Measurements from ENCODE around the gene CCDC24. TPM values are rescaled to one million over a fixed set of nuclear protein-coding genes. Genes with fewer than 3 reads are reported as not detected.
A peak's percentile ranks its signal among the peaks of the same experiment; 100 is the strongest.

Gene CCDC24
- total RNA-seq, 4 donors from 2014 or later, result 3.1 to 10.6 (median 7.0) TPM; not detected in 1

DNA sequence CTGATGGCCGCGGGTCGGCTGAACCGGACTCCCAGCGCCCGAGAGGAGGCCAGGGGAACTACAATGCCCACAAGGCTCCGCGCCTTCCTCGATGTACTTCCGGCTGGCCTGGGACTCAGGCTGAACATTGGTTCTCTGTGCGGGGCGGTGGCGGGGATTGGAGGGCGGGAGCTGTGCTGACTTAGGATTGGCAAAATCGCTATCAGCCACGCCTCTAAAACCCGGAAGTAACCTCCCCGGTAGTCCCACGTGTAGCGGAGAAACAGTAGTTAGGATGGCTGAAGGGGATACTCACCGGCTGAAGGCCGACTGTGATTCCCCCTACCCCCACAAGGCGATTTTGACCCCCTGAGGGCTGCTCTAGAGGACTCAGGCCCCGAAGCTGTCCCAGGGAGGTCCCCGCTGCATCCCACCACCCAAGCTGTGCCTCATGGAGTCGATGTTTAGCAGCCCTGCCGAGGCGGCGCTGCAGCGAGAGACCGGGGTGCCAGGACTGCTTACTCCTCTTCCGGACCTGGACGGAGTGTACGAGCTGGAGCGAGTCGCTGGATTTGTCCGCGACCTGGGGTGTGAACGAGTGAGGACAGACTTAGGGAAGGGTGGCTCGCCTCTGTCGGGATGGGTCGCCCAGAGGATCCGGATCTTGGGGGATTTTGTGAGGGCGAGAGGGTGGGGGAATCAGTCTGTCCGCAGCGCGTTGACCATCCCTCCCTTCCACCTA, 21.5 kb upstream of the CCDC24 start, which contains the start of gene DPH2:
TSS of gene DPH2 (plus strand) at position 265 of the 721 bp plus-strand sequence. CDS start at position 431, 166 bp downstream.
- Histone ChIP-seq H3K27me3 (no peaks in the 10 kb centered on the region), H3K4me1 (peaks cover 0 to 7% of the 10 kb centered on the region in 2 donors), H3K36me3 (no peaks in the 10 kb centered on the region), H3K27ac (peak within 1 kb of the TSS in 1 of 2 donors; percentile 11), H3K4me3 (peak within 1 kb of the TSS; percentile 71 to 88), H3K9me3 (no peaks in the 10 kb centered on the region)
- peak; percentile 96 to 97 for DNase-seq
- intact Hi-C loops (cut with DNase I; ENCODE audit: low total_unique reads), result no loop called here
- TF ChIP-seq POLR2A (IDR thresholded peaks at IDR 0.05), result peak in 1 of 2 donors; percentile 19
- TF ChIP-seq, protein P1, sequence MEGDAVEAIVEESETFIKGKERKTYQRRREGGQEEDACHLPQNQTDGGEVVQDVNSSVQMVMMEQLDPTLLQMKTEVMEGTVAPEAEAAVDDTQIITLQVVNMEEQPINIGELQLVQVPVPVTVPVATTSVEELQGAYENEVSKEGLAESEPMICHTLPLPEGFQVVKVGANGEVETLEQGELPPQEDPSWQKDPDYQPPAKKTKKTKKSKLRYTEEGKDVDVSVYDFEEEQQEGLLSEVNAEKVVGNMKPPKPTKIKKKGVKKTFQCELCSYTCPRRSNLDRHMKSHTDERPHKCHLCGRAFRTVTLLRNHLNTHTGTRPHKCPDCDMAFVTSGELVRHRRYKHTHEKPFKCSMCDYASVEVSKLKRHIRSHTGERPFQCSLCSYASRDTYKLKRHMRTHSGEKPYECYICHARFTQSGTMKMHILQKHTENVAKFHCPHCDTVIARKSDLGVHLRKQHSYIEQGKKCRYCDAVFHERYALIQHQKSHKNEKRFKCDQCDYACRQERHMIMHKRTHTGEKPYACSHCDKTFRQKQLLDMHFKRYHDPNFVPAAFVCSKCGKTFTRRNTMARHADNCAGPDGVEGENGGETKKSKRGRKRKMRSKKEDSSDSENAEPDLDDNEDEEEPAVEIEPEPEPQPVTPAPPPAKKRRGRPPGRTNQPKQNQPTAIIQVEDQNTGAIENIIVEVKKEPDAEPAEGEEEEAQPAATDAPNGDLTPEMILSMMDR (IDR thresholded peaks at IDR 0.05), result peak in 3 of 4 experiments; percentile 14 to 31 (median 19)

DNA sequence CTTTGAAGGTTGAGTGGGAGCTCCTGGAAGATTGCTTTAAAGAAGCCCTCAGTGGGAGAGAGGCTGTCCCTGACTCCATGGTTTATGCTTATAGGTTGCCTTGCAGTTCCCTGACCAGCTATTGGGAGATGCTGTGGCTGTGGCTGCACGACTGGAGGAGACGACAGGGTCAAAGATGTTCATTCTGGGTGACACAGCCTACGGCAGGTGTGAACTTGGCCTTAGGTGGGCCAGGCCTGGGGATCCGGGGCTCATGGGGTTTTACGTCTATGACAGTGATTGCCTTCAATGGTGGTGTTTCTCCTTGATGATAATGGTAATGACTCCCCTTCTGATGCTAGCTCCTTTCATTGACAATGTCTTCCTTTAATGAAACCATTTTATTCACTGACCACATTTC, 20.9 kb upstream of the CCDC24 start:
- Histone ChIP-seq H3K27ac (no peak overlapping the region), H3K36me3 (no peaks in the 10 kb centered on the region), H3K27me3 (no peaks in the 10 kb centered on the region), H3K4me1 (peaks cover 0 to 7% of the 10 kb centered on the region in 2 donors), H3K9me3 (no peaks in the 10 kb centered on the region), H3K4me3 (peak overlapping the region; percentile 71 to 88)
- intact Hi-C loops (cut with DNase I; ENCODE audit: low total_unique reads), result no loop called here
- TF ChIP-seq, protein P1 (IDR thresholded peaks at IDR 0.05), result no peak
- TF ChIP-seq POLR2A (IDR thresholded peaks at IDR 0.05), result no peak
- DNase-seq, result no peak

DNA sequence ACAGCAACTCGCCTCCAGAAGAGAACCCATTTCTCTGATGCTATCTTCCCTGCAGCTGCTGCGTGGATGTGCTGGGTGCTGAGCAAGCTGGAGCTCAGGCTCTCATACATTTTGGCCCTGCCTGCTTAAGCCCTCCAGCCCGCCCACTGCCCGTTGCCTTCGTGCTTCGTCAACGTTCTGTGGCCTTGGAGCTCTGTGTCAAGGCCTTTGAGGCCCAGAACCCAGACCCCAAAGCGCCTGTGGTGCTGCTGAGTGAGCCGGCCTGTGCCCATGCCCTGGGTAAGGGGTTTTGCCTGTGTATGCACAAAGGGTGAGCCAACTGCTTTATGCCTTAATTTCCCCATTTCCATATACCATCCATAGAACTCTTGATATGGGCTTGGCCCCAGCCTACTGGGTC, 20.5 kb upstream of the CCDC24 start:
- H3K4me3 ChIP-seq, result no peak overlapping the region
- H3K27me3 ChIP-seq, result no peaks in the 10 kb centered on the region
- H3K36me3 ChIP-seq, result no peaks in the 10 kb centered on the region
- H3K4me1 ChIP-seq, result peaks cover under 1 to 9% of the 10 kb centered on the region in 2 donors
- H3K27ac ChIP-seq, result no peak overlapping the region
- intact Hi-C loops (cut with DNase I; ENCODE audit: low total_unique reads), result no loop called here
- no peak for DNase-seq
- TF ChIP-seq POLR2A (IDR thresholded peaks at IDR 0.05), result no peak
- TF ChIP-seq, protein P1 (IDR thresholded peaks at IDR 0.05), result no peak
- no peaks in the 10 kb centered on the region for H3K9me3 ChIP-seq

DNA sequence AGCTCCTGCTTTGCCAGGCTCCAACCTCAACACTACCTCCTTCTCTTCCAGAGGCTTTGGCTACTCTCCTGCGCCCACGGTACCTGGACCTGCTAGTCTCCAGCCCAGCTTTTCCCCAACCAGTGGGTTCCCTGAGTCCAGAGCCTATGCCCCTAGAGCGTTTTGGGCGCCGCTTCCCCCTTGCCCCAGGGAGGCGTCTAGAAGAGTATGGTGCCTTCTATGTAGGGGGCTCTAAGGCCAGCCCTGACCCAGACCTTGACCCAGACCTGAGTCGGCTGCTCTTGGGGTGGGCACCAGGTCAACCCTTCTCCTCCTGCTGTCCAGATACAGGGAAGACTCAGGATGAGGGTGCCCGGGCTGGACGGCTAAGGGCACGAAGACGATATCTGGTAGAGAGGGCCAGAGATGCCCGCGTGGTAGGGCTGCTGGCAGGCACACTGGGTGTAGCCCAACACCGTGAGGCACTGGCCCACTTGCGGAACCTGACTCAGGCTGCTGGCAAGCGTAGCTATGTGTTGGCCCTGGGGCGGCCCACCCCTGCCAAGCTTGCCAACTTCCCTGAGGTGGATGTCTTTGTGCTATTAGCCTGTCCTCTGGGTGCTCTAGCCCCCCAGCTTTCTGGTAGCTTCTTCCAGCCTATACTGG, 19.9 kb upstream of the CCDC24 start:
- Histone ChIP-seq H3K27ac (no peak overlapping the region), H3K27me3 (no peaks in the 10 kb centered on the region), H3K9me3 (no peaks in the 10 kb centered on the region), H3K36me3 (no peaks in the 10 kb centered on the region), H3K4me3 (no peak overlapping the region), H3K4me1 (peaks cover 4 to 15% of the 10 kb centered on the region in 2 donors)
- DNase-seq, result no peak
- intact Hi-C loops (cut with DNase I; ENCODE audit: low total_unique reads), result no loop called here
- TF ChIP-seq, protein P1 (IDR thresholded peaks at IDR 0.05), result no peak
- TF ChIP-seq POLR2A (IDR thresholded peaks at IDR 0.05), result no peak

DNA sequence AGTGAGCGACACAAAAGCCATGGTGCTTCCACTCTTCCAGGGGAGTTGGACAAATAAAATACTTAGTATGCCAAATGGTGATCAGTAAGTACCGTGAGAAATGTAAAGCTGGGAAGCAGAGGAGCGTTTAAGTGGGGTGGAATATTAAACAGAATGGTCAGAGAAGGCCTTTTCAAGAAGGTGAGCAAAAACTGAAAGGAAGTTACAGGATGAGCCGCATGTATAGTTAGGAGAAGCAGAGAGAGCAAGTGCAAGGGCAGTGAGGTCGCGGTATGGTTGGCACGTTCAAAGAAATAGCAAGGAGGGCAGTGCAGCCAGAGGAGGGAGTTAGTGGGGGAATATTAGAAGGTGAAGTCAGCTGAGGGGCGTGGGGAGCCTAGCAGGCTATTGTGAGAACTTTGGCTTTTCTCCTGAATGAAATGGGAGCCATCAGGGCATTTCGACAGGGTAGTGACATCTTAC, 17.4 kb upstream of the CCDC24 start:
- Histone ChIP-seq H3K4me3 (peak overlapping the region; percentile 65 to 93), H3K27ac (peak overlapping the region; percentile 83 to 88), H3K4me1 (peaks cover 4 to 15% of the 10 kb centered on the region in 2 donors), H3K36me3 (no peaks in the 10 kb centered on the region), H3K9me3 (no peaks in the 10 kb centered on the region), H3K27me3 (no peaks in the 10 kb centered on the region)
- no peak for DNase-seq
- no peak for TF ChIP-seq POLR2A (IDR thresholded peaks at IDR 0.05)
- TF ChIP-seq, protein P1 (IDR thresholded peaks at IDR 0.05), result no peak
- intact Hi-C loops (cut with DNase I; ENCODE audit: low total_unique reads), result no loop called here
